Measurements from ENCODE around the gene ZNF768.
"Not testable (repeated sequence)": the region's sequence is repeated elsewhere in the genome, so short reads cannot be mapped to it uniquely, and the experiment has no call there.

ZNF768 gene

GRCh38 chr16:30491744-30492308, 34.5 kb downstream of the ZNF768 start:
- H3K4me1 ChIP-seq (ENCODE audit: control insufficient read depth, insufficient read depth, low read length), result peaks cover 2% of the 10 kb centered on the region; the same call in 1 of the 2 replicates
- no peaks in the 10 kb centered on the region for H3K27me3 ChIP-seq (ENCODE audit: control insufficient read depth, insufficient read depth, low read length)
- no peak overlapping the region for H3K9ac ChIP-seq (ENCODE audit: low read depth, low read length)
- H3K27ac ChIP-seq (ENCODE audit: low read depth, low read length), result no peak overlapping the region
- H3K36me3 ChIP-seq (ENCODE audit: control insufficient read depth, insufficient read depth, low read length), result no peaks in the 10 kb centered on the region
- no peaks in the 10 kb centered on the region for H3K9me3 ChIP-seq (ENCODE audit: control insufficient read depth, insufficient read depth, low read length)
- H3K4me3 ChIP-seq (ENCODE audit: low read depth, low read length), result no peak overlapping the region

- no peak overlapping the region for H3K9ac ChIP-seq (ENCODE audit: low read depth, low read length)
These were observed 35.1 kb downstream of the ZNF768 start for GRCh38 chr16:30491229-30491628.

GRCh38 chr16:30490210-30490609, 36.2 kb downstream of the ZNF768 start:
- Histone ChIP-seq H3K9ac (ENCODE audit: low read depth, low read length) (no peak overlapping the region), H3K36me3 (ENCODE audit: control insufficient read depth, insufficient read depth, low read length) (no peaks in the 10 kb centered on the region), H3K27me3 (ENCODE audit: control insufficient read depth, insufficient read depth, low read length) (no peaks in the 10 kb centered on the region), H3K4me1 (ENCODE audit: control insufficient read depth, insufficient read depth, low read length) (peaks cover 2% of the 10 kb centered on the region; the same call in 1 of the 2 replicates), H3K27ac (ENCODE audit: low read depth, low read length) (no peak overlapping the region), H3K4me3 (ENCODE audit: low read depth, low read length) (no peak overlapping the region), H3K9me3 (ENCODE audit: control insufficient read depth, insufficient read depth, low read length) (no peaks in the 10 kb centered on the region)

More at GRCh38 chr16:30491229-30491628, 35.1 kb downstream of the ZNF768 start:
- no peaks in the 10 kb centered on the region for H3K36me3 ChIP-seq (ENCODE audit: control insufficient read depth, insufficient read depth, low read length)
- H3K27ac ChIP-seq (ENCODE audit: low read depth, low read length), result no peak overlapping the region
- no peaks in the 10 kb centered on the region for H3K9me3 ChIP-seq (ENCODE audit: control insufficient read depth, insufficient read depth, low read length)
- no peak overlapping the region for H3K4me3 ChIP-seq (ENCODE audit: low read depth, low read length)
- H3K4me1 ChIP-seq (ENCODE audit: control insufficient read depth, insufficient read depth, low read length), result peaks cover 2% of the 10 kb centered on the region; the same call in 1 of the 2 replicates
- no peaks in the 10 kb centered on the region for H3K27me3 ChIP-seq (ENCODE audit: control insufficient read depth, insufficient read depth, low read length)

GRCh38 chr16:30488764-30489605, 37.4 kb downstream of the ZNF768 start:
- H3K4me3 ChIP-seq (ENCODE audit: low read depth, low read length), result no peak overlapping the region
- H3K27ac ChIP-seq (ENCODE audit: low read depth, low read length), result no peak overlapping the region
- H3K4me1 ChIP-seq (ENCODE audit: control insufficient read depth, insufficient read depth, low read length), result peaks cover 2% of the 10 kb centered on the region; the same call in 1 of the 2 replicates
- no peak overlapping the region for H3K9ac ChIP-seq (ENCODE audit: low read depth, low read length)
- H3K27me3 ChIP-seq (ENCODE audit: control insufficient read depth, insufficient read depth, low read length), result no peaks in the 10 kb centered on the region
- H3K9me3 ChIP-seq (ENCODE audit: control insufficient read depth, insufficient read depth, low read length), result no peaks in the 10 kb centered on the region
- H3K36me3 ChIP-seq (ENCODE audit: control insufficient read depth, insufficient read depth, low read length), result no peaks in the 10 kb centered on the region

GRCh38 chr16:30485818-30486436, 40.4 kb downstream of the ZNF768 start:
- peaks cover 2% of the 10 kb centered on the region; the same call in 1 of the 2 replicates for H3K4me1 ChIP-seq (ENCODE audit: control insufficient read depth, insufficient read depth, low read length)
- H3K4me3 ChIP-seq (ENCODE audit: low read depth, low read length), result no peak overlapping the region

GRCh38 chr16:30484887-30485286, 41.5 kb downstream of the ZNF768 start:
- Histone ChIP-seq H3K9ac (ENCODE audit: low read depth, low read length) (no peak overlapping the region), H3K9me3 (ENCODE audit: control insufficient read depth, insufficient read depth, low read length) (no peaks in the 10 kb centered on the region), H3K4me1 (ENCODE audit: control insufficient read depth, insufficient read depth, low read length) (no peaks in the 10 kb centered on the region; the same call in 1 of the 2 replicates), H3K27ac (ENCODE audit: low read depth, low read length) (no peak overlapping the region), H3K4me3 (ENCODE audit: low read depth, low read length) (no peak overlapping the region), H3K27me3 (ENCODE audit: control insufficient read depth, insufficient read depth, low read length) (no peaks in the 10 kb centered on the region), H3K36me3 (ENCODE audit: control insufficient read depth, insufficient read depth, low read length) (no peaks in the 10 kb centered on the region)

More at GRCh38 chr16:30485818-30486436, 40.4 kb downstream of the ZNF768 start:
- Histone ChIP-seq H3K9me3 (ENCODE audit: control insufficient read depth, insufficient read depth, low read length) (no peaks in the 10 kb centered on the region), H3K27ac (ENCODE audit: low read depth, low read length) (no peak overlapping the region), H3K9ac (ENCODE audit: low read depth, low read length) (no peak overlapping the region), H3K27me3 (ENCODE audit: control insufficient read depth, insufficient read depth, low read length) (no peaks in the 10 kb centered on the region), H3K36me3 (ENCODE audit: control insufficient read depth, insufficient read depth, low read length) (no peaks in the 10 kb centered on the region)

GRCh38 chr16:30482366-30482765, 44.0 kb downstream of the ZNF768 start:
- H3K27me3 ChIP-seq (ENCODE audit: control insufficient read depth, insufficient read depth, low read length), result no peaks in the 10 kb centered on the region
- no peaks in the 10 kb centered on the region for H3K4me1 ChIP-seq (ENCODE audit: control insufficient read depth, insufficient read depth, low read length)
- H3K36me3 ChIP-seq (ENCODE audit: control insufficient read depth, insufficient read depth, low read length), result no peaks in the 10 kb centered on the region
- no peak overlapping the region for H3K27ac ChIP-seq (ENCODE audit: low read depth, low read length)
- H3K9ac ChIP-seq (ENCODE audit: low read depth, low read length), result no peak overlapping the region
- H3K9me3 ChIP-seq (ENCODE audit: control insufficient read depth, insufficient read depth, low read length), result no peaks in the 10 kb centered on the region
- H3K4me3 ChIP-seq (ENCODE audit: low read depth, low read length), result no peak overlapping the region

GRCh38 chr16:30481381-30481780, 45.0 kb downstream of the ZNF768 start:
- Histone ChIP-seq H3K36me3 (ENCODE audit: control insufficient read depth, insufficient read depth, low read length) (no peaks in the 10 kb centered on the region), H3K9ac (ENCODE audit: low read depth, low read length) (no peak overlapping the region), H3K4me1 (ENCODE audit: control insufficient read depth, insufficient read depth, low read length) (no peaks in the 10 kb centered on the region), H3K9me3 (ENCODE audit: control insufficient read depth, insufficient read depth, low read length) (no peaks in the 10 kb centered on the region), H3K27ac (ENCODE audit: low read depth, low read length) (no peak overlapping the region), H3K27me3 (ENCODE audit: control insufficient read depth, insufficient read depth, low read length) (no peaks in the 10 kb centered on the region), H3K4me3 (ENCODE audit: low read depth, low read length) (no peak overlapping the region)

- no peak overlapping the region for H3K27ac ChIP-seq (ENCODE audit: low read depth, low read length)
- no peaks in the 10 kb centered on the region for H3K27me3 ChIP-seq (ENCODE audit: control insufficient read depth, insufficient read depth, low read length)
- no peak overlapping the region for H3K9ac ChIP-seq (ENCODE audit: low read depth, low read length)
- H3K4me3 ChIP-seq (ENCODE audit: low read depth, low read length), result no peak overlapping the region
- no peaks in the 10 kb centered on the region for H3K4me1 ChIP-seq (ENCODE audit: control insufficient read depth, insufficient read depth, low read length)
- H3K36me3 ChIP-seq (ENCODE audit: control insufficient read depth, insufficient read depth, low read length), result no peaks in the 10 kb centered on the region
- H3K9me3 ChIP-seq (ENCODE audit: control insufficient read depth, insufficient read depth, low read length), result no peaks in the 10 kb centered on the region
These were observed 47.4 kb downstream of the ZNF768 start for GRCh38 chr16:30478766-30479478.

GRCh38 chr16:30477773-30478172, 48.6 kb downstream of the ZNF768 start:
- H3K27me3 ChIP-seq (ENCODE audit: control insufficient read depth, insufficient read depth, low read length); H3K27ac ChIP-seq (ENCODE audit: low read depth, low read length); H3K4me3 ChIP-seq (ENCODE audit: low read depth, low read length); H3K4me1 ChIP-seq (ENCODE audit: control insufficient read depth, insufficient read depth, low read length); H3K9me3 ChIP-seq (ENCODE audit: control insufficient read depth, insufficient read depth, low read length); H3K9ac ChIP-seq (ENCODE audit: low read depth, low read length); H3K36me3 ChIP-seq (ENCODE audit: control insufficient read depth, insufficient read depth, low read length): not testable (repeated sequence)

Measured in HUES48 (cell line).